Keratinocyte (primary cell): ENCODE data around the gene PRR29. TPM values are rescaled to one million over a fixed set of nuclear protein-coding genes. Genes with fewer than 3 reads are reported as not detected.

Experiments
- DNase-seq: peaks from one replicate; pipeline ENCODE4 v3.0.0-alpha.2; 2011; ENCODE audit warnings: low read depth, missing footprints, low spot score
- FAIRE-seq: peaks from 2 replicates; lab custom pipeline; 2011; peaks lifted over from hg19 to GRCh38; lab: Jason Lieb, UNC
- H2AFZ ChIP-seq: 2 replicates; pipeline ENCODE4 v1.6.0; 2012; ENCODE audit warnings: low read length, control low read depth, inconsistent platforms; ENCODE audit not compliant: control insufficient read depth
- H3K27ac ChIP-seq: 2 replicates; pipeline ENCODE4 v1.5.1; 2011; ENCODE audit warnings: low read length; ENCODE audit not compliant: control insufficient read depth, insufficient read depth
- H3K27me3 ChIP-seq: 3 replicates; pipeline ENCODE4 v1.6.0; 2011; ENCODE audit warnings: low read length; ENCODE audit not compliant: control insufficient read depth, insufficient read depth; ENCODE audit errors: extremely low read depth
- H3K36me3 ChIP-seq, 2 experiments: 2 replicates in 1 of 2; 3 replicates in 1 of 2; pipeline ENCODE4 v1.5.1; 2011; ENCODE audit warnings: low read length in 2 of 2, mild to moderate bottlenecking in 1 of 2; ENCODE audit not compliant: control insufficient read depth in 2 of 2, insufficient read depth in 2 of 2; ENCODE audit errors: extremely low read depth in 1 of 2
- H3K4me1 ChIP-seq: 3 replicates; pipeline ENCODE4 v1.5.1; 2011; ENCODE audit warnings: low read length; ENCODE audit not compliant: control insufficient read depth, insufficient read depth; ENCODE audit errors: extremely low read depth
- H3K4me2 ChIP-seq: 3 replicates; pipeline ENCODE4 v1.6.0; 2011; ENCODE audit warnings: low read depth, low read length; ENCODE audit not compliant: control insufficient read depth, insufficient read depth; ENCODE audit errors: extremely low read depth
- H3K4me3 ChIP-seq, 3 experiments: fragments of 200-600 bp in 1 of 3; sonication (generic) in 1 of 3; 2 replicates in 2 of 3; 3 replicates in 1 of 3; pipeline ENCODE4 v1.5.1; 2011 to 2016; ENCODE audit warnings: low read length in 3 of 3, mild to moderate bottlenecking in 3 of 3, control low read depth in 2 of 3, inconsistent platforms in 1 of 3, low read depth in 1 of 3, mixed read lengths in 1 of 3, mixed run types in 1 of 3, moderate library complexity in 1 of 3; ENCODE audit not compliant: control insufficient read depth in 2 of 3, insufficient read depth in 2 of 3; ENCODE audit errors: extremely low read depth in 1 of 3
- H3K79me2 ChIP-seq: 2 replicates; pipeline ENCODE4 v1.6.0; 2012; ENCODE audit warnings: low read length; ENCODE audit not compliant: control insufficient read depth, insufficient read depth
- H3K9ac ChIP-seq: 3 replicates; pipeline ENCODE4 v1.6.0; 2011; ENCODE audit warnings: low read length; ENCODE audit not compliant: control insufficient read depth, insufficient read depth; ENCODE audit errors: extremely low read depth
- H3K9me1 ChIP-seq: 3 replicates; pipeline ENCODE4 v1.6.0; 2011; ENCODE audit warnings: low read length; ENCODE audit not compliant: control insufficient read depth, insufficient read depth; ENCODE audit errors: extremely low read depth
- H3K9me3 ChIP-seq: 2 replicates; pipeline ENCODE4 v1.5.1; 2012; ENCODE audit warnings: low read depth, low read length; ENCODE audit not compliant: control insufficient read depth
- H4K20me1 ChIP-seq: 3 replicates; pipeline ENCODE4 v1.6.0; 2011; ENCODE audit warnings: low read length; ENCODE audit not compliant: control insufficient read depth, insufficient read depth; ENCODE audit errors: extremely low read depth
- EZH2 ChIP-seq: IDR thresholded peaks from one replicate; pipeline ENCODE4 v1.6.1; 2012; ENCODE audit warnings: inconsistent platforms, mild to moderate bottlenecking, low read length, moderate library complexity
- dilution Hi-C: fragments of 300-500 bp; cut with MboI; formaldehyde crosslinking; loops from one replicate; pipeline ENCODE4 v1.7.0; 2020; ENCODE audit warnings: low sequenced_read_pairs; ENCODE audit not compliant: extremely low pct_ligation_motif_present
- polyA plus RNA-seq, 5 experiments: library from polyadenylated mRNA; depleted of rRNA in 3 of 5; stranded (reverse) in 3 of 5; stranded (forward) in 1 of 5; unstranded in 1 of 5; fragments of >200 nt; gene quantifications; 1 replicate in 1 of 5; 2 replicates in 3 of 5; 3 replicates in 1 of 5; pipeline versions ENCODE4 v1.2.1 to v1.2.3, GENCODE V29; 2011 to 2012; ENCODE audit warnings: missing spikeins in 2 of 5, low read depth in 1 of 5, low replicate concordance in 1 of 5
- TF ChIP-seq, protein P1 (sequence below), 3 experiments: IDR thresholded peaks in 1 of 3; conservative IDR thresholded peaks in 1 of 3; optimal IDR thresholded peaks in 1 of 3; 2 replicates in 2 of 3; 3 replicates in 1 of 3; pipeline versions ENCODE3 to v1.5.1; 2011; ENCODE audit warnings: low read length in 3 of 3, mild to moderate bottlenecking in 3 of 3, moderate library complexity in 2 of 3, control low read depth in 1 of 3, inconsistent platforms in 1 of 3; ENCODE audit not compliant: insufficient read depth in 2 of 3; ENCODE audit errors: extremely low read depth in 1 of 3

The PRR29 gene
- polyA plus RNA-seq, 1 donor (not counting 4 experiments of a cell fraction or from before 2014, with no cell fraction given) = 0.01 TPM

DNA sequence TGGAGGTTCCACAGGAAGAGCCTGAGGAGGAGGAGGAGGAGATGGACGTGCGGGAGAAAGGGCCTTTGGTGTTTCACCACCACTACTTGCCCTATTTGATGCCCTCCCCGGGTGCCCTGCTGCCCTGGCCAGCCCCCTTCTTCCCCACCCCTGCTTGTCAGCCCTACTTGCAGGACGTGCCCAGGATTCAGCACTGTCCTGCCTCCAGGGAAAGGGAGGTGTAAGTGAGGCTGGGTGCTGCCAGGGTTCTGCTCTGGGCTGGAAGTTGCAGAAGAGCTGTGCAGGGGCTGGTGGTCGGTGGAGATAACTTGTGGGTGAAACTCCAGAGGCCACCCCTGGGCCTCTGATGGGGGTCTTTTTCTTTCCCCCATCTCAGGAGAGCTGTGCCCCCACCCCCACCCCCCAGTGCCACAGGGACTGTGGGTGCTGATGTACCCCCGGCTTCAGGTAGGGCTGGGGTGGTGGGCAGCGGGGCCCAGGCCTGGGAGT is 3.0 kb downstream of the PRR29 start:
- Histone ChIP-seq H3K9me1 (no peaks in the 10 kb centered on the region), H4K20me1 (no peaks in the 10 kb centered on the region), H3K9me3 (no peaks in the 10 kb centered on the region), H3K9ac (no peak overlapping the region), H3K36me3 (no peaks in the 10 kb centered on the region), H3K79me2 (no peaks in the 10 kb centered on the region), H3K4me3 (no peak overlapping the region), H3K4me2 (no peak overlapping the region), H2AFZ (no peak overlapping the region), H3K27ac (no peak overlapping the region), H3K4me1 (peaks cover 4% of the 10 kb centered on the region), H3K27me3 (peaks cover 35% of the 10 kb centered on the region)
- DNase-seq (no peak), FAIRE-seq (no peak)
- TF ChIP-seq EZH2 = no peak
- TF ChIP-seq, protein P1, sequence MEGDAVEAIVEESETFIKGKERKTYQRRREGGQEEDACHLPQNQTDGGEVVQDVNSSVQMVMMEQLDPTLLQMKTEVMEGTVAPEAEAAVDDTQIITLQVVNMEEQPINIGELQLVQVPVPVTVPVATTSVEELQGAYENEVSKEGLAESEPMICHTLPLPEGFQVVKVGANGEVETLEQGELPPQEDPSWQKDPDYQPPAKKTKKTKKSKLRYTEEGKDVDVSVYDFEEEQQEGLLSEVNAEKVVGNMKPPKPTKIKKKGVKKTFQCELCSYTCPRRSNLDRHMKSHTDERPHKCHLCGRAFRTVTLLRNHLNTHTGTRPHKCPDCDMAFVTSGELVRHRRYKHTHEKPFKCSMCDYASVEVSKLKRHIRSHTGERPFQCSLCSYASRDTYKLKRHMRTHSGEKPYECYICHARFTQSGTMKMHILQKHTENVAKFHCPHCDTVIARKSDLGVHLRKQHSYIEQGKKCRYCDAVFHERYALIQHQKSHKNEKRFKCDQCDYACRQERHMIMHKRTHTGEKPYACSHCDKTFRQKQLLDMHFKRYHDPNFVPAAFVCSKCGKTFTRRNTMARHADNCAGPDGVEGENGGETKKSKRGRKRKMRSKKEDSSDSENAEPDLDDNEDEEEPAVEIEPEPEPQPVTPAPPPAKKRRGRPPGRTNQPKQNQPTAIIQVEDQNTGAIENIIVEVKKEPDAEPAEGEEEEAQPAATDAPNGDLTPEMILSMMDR (optimal IDR thresholded peaks at IDR 0.05 in 1 of 3, IDR thresholded peaks at IDR 0.05 in 1 of 3, conservative IDR thresholded peaks at IDR 0.05 in 1 of 3; ENCODE audit: extremely low read depth in 1 of 3, insufficient read depth in 2 of 3, low read length in 3 of 3) = no peak
- dilution Hi-C loops = no loop called here

DNA sequence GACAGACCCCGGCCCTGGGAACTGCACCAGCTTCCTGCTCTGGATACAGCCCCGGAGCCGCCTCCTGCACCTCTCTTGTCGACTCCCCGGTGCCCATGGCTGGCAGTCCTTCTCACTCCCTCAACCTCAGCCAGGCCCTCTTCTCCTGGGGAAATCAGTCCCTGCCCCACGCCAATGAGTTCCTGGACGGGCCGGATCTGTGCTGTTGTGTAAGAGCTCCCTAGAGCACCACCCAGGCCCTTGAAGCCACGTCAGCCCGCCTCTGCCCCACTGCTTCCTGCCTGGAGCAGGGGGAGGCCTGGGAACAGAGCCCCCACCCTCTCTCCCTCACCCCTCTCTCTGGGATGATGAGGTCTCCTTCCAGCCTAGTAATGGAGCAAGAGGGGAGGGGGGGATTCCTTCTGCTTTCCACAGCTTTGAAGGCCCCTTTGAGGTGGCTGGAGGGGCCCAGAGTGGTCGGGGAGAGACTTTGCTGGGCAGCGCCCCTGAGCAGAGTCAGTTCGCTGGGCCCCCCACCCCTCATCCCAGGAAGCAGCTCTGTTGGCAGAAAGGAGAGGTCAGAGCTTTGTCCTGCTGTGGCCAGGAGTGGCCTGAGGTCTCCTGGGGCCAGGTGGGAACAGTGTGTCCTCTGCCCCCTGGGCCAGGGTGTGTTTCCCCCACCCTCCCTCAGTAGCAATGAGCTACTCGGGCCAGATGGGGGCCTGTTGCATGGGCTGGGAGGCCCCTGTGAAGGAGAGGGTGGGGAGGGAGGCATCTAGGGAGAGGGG is 3.8 kb downstream of the PRR29 start:
- Histone ChIP-seq H3K79me2 (no peaks in the 10 kb centered on the region), H3K4me3 (no peak overlapping the region), H3K4me1 (peaks cover 4% of the 10 kb centered on the region), H3K27ac (no peak overlapping the region), H3K9ac (no peak overlapping the region), H3K4me2 (no peak overlapping the region), H2AFZ (no peak overlapping the region), H3K9me1 (no peaks in the 10 kb centered on the region), H4K20me1 (no peaks in the 10 kb centered on the region), H3K27me3 (peaks cover 28% of the 10 kb centered on the region), H3K36me3 (no peaks in the 10 kb centered on the region), H3K9me3 (no peaks in the 10 kb centered on the region)
- FAIRE-seq (no peak), DNase-seq (no peak)
- TF ChIP-seq, protein P1 (optimal IDR thresholded peaks at IDR 0.05 in 1 of 3, IDR thresholded peaks at IDR 0.05 in 1 of 3, conservative IDR thresholded peaks at IDR 0.05 in 1 of 3; ENCODE audit: extremely low read depth in 1 of 3, insufficient read depth in 2 of 3, low read length in 3 of 3) = no peak
- no peak for TF ChIP-seq EZH2
- dilution Hi-C loops = no loop called here
